ENCODE measurements around the gene MEF2C.

The MEF2C gene

GRCh38 chr5:88883059-88883835, at the start of gene MEF2C:
MEF2C (minus strand) TSS chr5:88883184; CDS start chr5:88823788, 59,396 bp downstream.
- DNase-seq (ENCODE audit: low read depth), result peak; percentile 51
- TF ChIP-seq CTCF (IDR thresholded peaks at IDR 0.05; ENCODE audit: insufficient read depth, low read depth, low read length, missing control alignments), result no peak
- H3K4me3 ChIP-seq (ENCODE audit: low read length), result peak within 1 kb of the TSS; percentile 55

- H3K4me3 ChIP-seq (ENCODE audit: low read length), result no peak overlapping the region
- DNase-seq (ENCODE audit: low read depth), result no peak
- TF ChIP-seq CTCF (IDR thresholded peaks at IDR 0.05; ENCODE audit: insufficient read depth, low read depth, low read length, missing control alignments), result no peak
These were observed 49.6 kb upstream of the MEF2C start for GRCh38 chr5:88932541-88932940.

GRCh38 chr5:88930335-88930734, 47.4 kb upstream of the MEF2C start:
- no peak for DNase-seq (ENCODE audit: low read depth)
- no peak overlapping the region for H3K4me3 ChIP-seq (ENCODE audit: low read length)
- TF ChIP-seq CTCF (IDR thresholded peaks at IDR 0.05; ENCODE audit: insufficient read depth, low read depth, low read length, missing control alignments), result no peak

GRCh38 chr5:88929385-88929784, 46.4 kb upstream of the MEF2C start:
- H3K4me3 ChIP-seq (ENCODE audit: low read length), result no peak overlapping the region
- TF ChIP-seq CTCF (IDR thresholded peaks at IDR 0.05; ENCODE audit: insufficient read depth, low read depth, low read length, missing control alignments), result no peak
- DNase-seq (ENCODE audit: low read depth), result no peak

GRCh38 chr5:88926774-88927173, 43.8 kb upstream of the MEF2C start:
- no peak overlapping the region for H3K4me3 ChIP-seq (ENCODE audit: low read length)
- no peak for DNase-seq (ENCODE audit: low read depth)
- no peak for TF ChIP-seq CTCF (IDR thresholded peaks at IDR 0.05; ENCODE audit: insufficient read depth, low read depth, low read length, missing control alignments)

GRCh38 chr5:88925692-88926490, 42.9 kb upstream of the MEF2C start:
- TF ChIP-seq CTCF (IDR thresholded peaks at IDR 0.05; ENCODE audit: insufficient read depth, low read depth, low read length, missing control alignments), result no peak
- DNase-seq (ENCODE audit: low read depth), result peak; percentile 39

More at GRCh38 chr5:88925692-88926490, 42.9 kb upstream of the MEF2C start:
- H3K4me3 ChIP-seq (ENCODE audit: low read length), result no peak overlapping the region

Data from epithelial cell of esophagus (primary cell).